Measurements from ENCODE around the gene F12.
A peak's percentile ranks its signal among the peaks of the same experiment; 100 is the strongest.
"Not testable (repeated sequence)": the region's sequence is repeated elsewhere in the genome, so short reads cannot be mapped to it uniquely, and the experiment has no call there.

F12 gene

DNA sequence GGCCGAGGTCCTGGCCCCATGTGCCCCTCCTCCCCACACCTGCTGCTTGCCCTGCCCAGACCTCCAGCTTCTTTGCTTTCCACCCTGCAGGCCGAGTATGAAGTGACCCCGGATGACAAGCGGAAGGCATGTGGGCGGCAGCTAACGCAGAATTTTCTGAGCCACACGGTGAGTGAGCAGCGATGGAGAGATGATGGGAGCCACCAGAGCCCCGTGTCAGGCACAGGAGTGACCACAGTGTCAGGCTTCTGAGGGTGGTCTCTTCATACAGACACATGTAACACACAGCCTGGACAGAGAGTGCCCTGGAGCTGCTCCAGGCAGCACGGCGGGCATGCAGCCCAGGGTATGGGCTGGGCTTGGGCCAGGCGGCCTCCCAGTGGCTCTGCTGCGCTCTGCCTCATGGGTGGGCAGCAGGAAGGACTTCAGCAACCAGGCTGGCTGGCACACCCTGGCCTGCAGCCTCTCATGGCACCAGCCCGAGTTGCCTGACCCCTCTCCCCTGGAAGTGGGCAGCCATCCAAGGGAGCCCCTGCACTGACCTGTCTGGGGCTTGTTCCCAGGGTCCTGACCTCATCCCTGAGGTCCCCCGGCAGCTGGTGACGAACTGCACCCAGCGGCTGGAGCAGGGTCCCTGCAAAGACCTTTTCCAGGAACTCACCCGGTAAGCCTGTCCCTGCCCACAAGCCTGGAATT is 22.9 kb upstream of the F12 start:
- no peak for DNase-seq

DNA sequence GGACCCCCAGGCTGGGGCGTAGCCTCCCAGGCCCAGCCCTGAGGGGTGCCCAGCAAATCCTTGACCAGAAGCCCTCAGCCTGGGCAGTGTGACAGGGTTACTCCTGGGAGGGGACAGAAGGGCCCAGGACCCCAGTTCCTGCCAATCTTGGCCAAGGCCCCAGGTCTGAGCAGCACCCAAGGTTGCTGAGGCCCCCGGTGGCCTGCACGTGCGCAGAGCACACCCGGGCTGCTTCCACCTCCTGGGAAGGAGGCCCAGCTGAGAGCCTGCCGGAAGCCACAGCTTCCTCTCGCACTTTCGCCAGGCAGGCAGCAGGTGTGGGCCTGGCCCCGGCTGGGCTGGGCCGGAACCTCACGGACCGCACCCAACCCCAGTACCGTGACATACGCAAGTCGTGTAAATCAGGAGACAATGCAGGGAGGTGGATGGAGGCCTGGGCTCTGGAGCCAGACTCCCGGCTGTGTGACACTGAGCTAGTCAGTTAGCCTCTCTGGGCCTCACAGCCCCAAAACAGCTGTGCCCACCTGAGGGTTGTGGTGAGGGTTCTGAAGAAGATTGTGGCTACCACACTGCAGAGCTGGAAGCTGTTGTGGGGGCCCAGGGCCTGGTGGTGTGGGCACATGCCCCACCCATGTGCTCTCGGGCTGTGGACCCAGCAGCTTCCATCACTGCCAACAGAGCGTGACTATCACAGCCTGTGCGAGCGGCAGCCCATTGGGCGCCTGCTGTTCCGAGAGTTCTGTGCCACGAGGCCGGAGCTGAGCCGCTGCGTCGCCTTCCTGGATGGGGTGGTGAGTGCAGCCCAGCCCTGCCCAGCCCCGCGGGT is 22.2 kb upstream of the F12 start:
- peak; percentile 83 to 87 for DNase-seq

DNA sequence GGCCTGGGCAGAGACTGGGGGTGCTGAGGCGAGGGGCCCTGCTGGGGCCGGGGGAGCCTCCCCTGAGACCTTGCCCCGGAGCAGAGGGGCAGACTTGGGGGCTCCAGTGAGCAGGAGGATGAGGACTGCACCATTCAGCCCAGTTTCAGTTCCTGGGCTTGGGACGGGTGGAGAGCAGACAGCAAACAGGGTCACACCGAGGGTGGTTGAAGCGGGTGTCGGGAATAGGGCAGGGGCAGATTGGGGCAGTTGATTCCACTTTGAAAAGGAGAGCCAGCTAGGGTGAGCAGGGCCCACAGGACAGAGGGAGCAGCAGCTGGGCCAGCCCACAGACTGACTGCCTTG is 21.6 kb upstream of the F12 start:
- DNase-seq, result no peak

DNA sequence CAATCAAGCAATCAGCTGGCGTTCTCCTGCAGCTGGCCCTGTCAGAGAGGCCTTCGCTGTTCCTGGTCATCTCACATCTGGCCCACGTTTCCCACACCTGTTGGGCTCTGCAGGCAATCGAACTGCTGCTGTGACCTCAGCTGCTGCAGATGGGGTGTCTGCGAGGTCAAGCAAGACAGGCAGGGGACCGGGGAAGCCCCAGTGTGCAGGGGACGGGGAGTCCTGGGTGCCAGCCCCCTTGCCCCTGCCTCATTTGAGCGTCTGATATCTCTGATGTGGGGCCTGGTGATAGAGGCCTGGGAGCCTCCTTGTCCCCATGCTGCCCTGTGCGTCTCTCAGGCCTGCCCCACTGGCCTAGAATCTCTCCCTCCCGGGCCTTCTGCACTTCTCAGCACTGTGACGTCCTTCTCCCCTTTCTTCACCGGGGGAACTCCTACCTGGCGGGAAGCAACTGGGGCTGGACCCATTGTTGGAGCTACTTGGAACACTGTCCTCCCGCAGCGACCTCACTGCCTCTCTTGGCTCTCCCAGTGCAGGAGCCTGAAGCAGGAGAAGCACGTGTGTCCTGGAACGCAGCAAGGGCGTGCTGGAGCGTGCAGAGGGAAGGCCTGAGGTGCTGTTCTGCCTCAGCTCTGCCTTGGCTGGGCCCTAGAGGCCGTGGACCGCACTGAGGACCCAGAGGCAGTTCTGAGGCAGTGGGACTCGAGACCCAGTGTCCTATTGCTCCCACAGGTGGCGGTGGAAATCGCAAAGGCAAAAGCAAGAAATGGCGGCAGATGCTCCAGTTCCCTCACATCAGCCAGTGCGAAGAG is 21.0 kb upstream of the F12 start:
- DNase-seq, result no peak

DNA sequence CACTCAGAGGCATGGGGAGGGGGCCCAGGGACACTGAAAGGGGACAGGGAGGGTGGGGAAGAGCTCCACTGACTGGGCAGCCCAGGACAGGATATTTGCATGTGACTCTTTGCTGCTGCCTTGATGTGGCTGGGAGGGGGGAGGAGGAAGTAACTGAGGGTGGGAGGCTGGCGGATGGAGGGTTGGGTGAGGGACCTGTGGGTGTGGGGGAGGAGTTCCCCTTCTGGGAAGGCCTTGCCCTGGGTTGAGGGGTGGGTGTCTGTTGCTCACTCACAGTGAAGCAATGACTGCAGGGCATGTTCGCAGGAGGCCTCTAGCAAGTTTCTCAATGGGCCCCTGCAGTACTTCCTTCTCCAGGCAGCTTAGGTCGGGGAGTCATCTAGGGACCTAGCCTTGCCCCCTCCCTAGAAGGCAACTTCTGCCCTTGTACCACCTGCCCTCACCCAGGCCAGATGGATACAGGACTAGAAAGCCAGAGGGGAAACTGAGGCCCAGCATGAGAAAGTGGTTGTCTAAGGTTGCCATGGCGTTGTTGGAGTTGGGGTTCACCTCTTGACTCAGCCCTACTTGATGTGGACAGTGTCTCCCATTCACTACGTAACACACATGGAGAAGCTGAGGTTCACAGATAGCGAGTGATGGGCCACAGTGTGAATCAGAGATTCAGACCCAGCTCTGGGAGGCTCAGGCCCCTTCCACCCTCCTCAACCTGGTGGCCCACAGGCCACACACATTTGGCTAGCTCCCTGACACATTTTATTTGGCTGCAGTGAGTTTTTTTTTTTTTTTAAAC is 20.1 kb upstream of the F12 start:
- peak; percentile 87 to 91 for DNase-seq

DNA sequence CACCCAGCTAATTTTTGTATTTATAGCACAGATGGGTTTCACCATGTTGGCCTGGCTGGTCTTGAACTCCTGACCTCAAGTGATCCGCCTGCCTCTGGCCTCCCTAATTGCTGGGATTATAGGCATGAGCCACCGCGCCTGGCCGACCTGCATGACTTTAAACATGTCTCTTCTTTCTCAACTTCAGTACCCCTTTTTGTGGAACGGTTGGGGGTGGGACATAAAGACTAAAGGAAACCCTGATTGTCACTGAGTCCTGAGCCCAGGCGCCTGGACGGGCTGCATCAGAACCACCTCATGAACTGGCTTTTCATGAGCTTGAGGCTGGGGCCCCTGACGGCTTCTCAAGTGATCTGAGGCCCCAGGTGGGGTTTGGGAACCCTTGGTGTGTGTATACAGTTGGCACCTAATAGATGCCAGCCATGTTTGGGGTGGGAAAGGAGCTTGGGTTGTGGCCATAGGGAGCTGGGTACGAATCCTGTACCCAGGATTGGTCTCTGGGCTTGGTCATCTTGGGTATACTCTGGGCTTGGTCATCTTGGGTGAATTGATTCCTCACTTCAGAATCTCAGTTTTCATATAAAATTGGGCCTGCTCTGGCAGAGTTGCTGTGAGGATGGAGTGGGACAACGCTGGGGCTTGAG is 19.3 kb upstream of the F12 start:
- DNase-seq, result no peak

DNA sequence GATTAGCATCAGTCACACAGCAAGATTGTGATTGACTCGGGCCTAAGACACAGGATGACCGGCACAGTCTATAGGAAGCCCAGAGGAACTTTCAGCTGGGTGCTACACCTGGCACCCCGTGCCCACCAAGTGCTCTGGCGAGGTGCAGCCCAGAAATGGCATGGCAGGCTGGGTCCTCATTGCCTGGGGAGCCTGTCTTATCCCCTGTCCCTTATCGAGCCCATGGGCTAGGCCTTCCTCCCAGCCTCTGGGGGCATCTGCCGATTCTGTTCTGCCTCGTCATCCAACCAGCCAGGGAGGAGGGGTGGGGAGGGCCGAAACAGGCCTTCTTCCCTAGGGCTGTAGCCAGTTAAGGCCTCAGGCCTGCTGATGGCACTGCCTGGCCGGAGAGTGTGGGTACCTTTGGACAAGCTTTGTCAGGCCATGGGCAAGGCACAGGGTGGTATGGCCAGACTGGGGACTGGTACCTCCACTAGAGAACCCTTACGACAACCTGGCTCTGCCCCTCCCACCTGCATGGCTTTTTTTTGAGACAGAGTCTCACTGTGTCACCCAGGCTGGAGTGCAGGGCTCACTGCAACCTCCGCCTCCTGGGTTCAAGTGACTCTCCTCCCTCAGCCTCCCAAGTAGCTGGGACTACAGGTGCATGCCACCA is 18.7 kb upstream of the F12 start:
- DNase-seq, result peak in 1 of 2 donors; percentile 52

DNA sequence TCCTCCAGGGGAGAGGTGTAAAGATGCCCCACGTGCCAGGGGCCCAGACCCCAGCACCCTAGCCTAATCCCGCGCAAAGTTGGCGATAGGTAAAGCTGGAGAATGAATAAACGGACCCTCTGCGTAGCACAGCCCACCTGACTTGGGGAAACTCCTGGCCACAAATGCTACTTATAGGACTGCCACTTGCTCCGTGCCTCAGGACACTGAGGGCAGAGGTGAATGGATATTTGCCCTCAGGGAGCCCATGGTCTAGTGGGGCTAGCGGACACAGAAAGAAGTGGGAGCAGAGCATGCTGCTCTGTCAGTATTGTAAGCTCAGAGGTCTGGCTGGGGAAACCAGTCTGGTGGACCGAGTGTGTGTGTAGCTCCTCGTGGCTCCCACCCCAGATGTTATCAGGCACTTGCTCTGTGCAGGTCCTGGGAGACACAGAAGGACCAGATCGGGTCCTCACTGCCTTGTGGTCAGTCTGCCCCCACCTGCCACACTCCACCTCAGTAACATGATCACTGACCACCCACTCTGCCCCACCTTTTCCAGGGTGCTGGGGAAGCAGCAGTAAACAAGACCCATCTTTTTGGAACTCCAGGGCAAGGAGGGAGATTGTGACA is 18.0 kb upstream of the F12 start:
- no peak for DNase-seq

DNA sequence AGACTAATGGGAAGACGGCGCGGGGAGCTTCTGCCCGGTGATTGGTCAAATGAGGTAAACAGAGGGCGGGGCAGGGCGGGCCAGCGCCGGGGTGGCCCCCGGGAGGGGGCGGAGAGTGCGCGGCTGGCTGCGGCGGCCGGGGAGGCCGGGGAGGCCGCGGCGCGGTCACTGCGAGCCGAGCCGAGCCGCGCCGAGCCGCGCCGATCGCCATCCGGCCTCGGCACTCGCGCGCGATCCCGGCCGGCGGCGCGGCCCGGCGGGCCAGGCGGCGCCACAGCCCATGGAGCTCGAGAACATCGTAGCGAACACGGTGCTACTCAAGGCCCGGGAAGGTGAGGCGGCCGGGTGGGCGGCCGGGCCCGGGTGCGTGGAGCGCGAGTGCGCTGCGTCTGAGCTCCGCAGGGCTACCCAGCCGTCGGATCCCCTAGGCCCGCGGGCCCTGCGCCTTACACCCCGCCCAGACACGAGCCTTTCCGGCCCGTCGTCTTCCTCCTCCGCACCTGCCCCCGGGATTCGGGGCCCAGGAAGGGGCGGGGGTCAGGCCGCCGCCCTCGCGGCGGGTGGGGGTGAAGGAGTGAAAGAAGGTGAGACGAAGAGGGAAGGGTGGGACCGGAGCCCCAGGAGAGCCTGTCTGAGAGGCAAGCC is 17.3 kb upstream of the F12 start, which contains the start of gene GRK6:
GRK6 (plus strand) TSS at position 111 of the 645 bp plus-strand sequence; CDS start at position 281, 170 bp downstream.
- DNase-seq, result peak; percentile 77 to 80

DNA sequence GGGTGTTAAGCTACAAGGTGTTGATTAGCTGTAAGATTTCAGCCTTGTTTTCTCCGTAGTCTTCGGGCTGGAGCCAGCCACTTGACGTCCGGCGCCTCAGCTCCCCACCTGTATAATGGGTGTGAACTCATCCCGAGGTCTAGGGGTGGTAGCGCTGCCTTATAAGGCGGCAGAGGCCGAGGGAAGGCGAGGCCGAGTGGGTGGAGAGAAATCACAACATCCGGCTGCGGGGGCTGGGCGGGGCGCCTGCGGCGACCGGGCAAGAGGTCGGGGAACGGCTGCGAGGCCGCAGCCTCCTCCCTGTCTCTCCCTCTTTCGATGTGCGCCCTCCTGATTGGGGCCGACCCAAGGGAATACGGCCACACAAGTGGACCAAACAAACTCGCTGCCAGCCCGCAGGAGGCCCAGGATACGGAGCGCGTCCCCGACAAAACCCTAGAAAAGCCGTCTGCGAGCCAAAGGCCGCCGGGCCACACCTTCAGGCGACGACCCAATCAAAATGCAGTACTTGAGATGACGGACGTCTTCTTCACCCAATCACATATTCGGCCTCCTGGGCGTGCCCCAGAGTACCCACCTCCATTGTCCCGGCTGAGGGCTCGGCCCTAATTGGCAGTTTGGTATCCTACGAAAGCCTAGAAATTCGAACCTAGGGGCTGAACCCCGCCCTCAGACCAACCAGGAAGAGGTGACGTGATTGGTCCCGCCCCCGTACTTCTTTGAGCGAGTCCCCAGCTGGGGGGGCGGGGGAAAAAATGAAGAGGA is 16.6 kb upstream of the F12 start:
- peak; percentile 100 for DNase-seq

DNA sequence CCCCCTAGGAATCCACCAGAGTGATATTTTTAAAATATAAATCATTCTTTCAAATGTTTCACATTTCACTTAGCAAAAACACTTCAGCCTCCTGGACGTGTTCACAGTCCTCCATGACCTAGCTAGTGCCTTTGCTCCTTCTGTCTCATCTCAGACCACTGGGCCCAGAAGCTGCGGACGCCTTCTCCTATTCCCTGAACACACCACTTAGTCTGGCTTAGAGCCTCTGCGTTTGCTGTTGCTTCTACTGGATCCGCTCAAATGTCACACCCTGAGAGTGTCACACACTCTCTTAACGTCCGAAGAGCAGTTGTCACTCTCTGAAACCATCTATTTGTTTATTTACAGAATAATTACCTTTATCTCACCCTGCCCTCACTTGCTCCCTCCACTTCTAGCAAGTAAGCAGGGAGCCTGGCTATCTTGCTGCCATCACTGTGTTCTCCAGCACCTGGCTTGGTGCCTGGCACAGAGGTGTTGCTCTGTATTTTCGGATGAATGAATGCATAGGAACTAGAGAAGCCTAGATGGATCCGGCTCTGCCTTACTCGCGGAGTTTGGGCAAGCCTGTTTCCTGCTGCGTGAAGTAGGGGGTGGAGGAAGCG is 15.9 kb upstream of the F12 start:
- no peak for DNase-seq

DNA sequence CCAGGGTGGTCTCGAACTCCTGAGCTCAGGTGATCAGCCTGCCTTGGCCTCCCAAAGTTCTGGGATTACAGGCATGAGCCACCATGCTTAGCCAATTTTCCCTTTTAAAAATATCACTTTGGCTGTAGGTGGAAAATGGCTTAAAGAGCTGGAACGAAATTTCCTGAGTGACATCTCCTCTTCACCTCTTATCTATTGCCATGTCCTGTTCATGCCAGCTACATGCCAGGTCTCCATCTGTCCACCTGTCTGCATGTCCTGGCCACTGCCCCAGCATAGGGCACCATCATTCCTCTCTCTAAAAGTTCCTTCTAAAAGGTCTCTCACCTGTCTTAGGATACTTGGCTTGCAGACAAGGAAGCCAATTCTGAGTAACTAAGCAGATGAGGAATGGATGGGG is 14.3 kb upstream of the F12 start:
- no peak for DNase-seq

DNA sequence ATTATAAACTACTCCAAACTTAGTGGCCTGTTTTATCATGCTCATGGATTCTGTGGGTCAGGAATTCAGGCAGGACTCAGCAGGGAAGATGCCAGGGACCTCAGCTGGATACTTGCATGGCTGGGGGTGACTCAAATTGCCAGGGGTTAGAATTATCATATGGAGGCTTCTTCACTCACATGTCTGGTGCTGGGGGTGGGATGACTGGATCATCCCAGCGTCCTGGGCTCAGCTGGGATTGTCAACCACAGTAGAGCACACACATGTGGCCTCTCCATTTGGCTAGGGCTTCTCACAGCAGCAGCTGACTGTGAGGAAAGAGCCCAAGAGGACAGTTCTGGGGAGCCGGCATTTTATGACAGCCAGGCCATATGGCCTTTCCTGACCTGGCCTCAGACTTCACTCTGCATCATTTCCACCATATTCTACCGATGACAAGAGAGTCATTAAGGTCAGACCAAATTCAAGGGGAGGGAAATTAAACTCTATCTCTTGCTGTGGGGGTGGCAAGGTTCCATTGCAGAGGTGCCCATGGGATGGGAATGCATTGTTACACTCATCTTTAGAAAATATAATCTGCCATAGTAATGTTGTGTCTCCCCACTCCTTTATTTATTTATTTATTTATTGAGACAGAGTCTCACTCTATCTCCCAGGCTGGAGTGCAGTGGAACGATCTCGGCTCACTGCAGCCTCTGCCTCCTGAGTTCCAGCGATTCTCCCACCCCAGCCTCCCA is 11.9 kb upstream of the F12 start:
- DNase-seq, result no peak

DNA sequence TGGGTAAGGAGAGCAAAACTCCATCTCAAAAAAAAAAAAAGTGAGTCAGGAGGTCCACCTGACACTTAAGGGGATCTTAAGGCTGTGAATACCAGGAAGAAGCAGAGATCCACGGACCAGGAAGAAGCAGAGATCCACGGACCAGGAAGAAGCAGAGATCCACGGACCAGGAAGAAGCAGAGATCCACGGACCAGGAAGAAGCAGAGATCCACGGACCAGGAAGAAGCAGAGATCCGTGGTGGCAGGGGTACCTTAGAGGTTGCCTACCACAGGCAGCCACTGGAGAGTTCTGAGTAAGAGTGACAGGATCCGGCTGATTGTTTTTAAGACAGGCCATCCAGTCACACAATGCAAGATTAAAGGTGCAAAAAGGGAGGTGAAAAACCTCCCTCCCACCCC is 11.1 kb upstream of the F12 start:
- not testable (repeated sequence) for DNase-seq

DNA sequence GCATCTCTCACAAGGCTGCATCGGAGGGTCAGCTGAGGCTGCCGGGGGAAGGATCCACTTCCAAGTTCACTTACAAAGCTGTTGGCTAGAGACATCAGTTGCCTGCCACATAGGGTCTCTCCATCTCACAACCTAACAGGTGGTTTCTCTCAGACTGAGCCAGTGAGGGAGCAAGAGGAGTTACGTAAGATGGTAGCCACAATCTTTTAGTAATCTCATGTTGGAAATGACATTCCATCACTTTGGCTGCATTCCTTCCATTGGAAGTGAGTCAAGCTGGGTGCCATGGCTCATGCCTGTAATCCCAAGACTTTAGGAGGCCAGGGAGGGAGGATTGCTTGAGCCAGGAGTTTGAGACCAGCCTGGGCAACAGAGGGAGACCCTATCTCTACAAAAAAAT is 9.7 kb upstream of the F12 start:
- DNase-seq, result no peak

DNA sequence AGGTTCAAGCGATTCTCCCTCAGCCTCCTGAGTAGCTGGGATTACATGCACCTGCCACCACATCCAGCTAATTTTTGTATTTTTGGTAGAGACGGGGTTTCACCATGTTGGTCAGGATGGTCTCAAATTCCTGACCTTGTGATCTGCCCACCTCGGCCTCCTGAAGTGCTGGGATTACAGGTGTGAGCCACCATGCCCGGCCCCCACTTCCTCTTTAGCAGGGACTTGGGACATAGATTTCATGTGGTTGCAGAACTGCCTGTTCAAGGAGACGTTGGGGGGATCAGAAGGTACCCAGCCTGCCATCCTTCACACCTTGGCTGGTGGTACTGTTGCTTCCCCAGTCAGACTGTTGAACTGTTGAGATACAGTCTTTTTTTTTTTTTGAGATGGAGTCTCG is 7.7 kb upstream of the F12 start:
- DNase-seq, result not testable (repeated sequence)

DNA sequence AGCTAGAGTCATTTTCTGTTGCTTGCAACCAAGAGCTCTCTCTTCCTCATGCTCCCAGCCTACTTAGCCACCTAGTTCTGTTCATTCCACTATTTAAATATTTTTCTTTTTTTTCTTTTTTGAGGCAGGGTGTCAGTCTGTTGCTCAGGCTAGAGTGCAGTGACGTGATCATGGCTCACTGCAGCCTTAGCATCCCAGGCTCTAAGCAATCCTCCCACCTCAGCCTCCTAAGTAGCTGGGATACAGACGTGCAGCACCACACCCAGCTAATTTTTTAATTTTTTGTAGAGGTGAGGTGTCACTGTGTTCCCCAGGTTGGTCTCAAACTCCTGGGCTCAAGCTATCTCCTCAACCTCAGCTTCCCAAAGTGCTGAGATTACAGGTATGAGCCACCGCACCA is 5.1 kb upstream of the F12 start:
- DNase-seq, result no peak

DNA sequence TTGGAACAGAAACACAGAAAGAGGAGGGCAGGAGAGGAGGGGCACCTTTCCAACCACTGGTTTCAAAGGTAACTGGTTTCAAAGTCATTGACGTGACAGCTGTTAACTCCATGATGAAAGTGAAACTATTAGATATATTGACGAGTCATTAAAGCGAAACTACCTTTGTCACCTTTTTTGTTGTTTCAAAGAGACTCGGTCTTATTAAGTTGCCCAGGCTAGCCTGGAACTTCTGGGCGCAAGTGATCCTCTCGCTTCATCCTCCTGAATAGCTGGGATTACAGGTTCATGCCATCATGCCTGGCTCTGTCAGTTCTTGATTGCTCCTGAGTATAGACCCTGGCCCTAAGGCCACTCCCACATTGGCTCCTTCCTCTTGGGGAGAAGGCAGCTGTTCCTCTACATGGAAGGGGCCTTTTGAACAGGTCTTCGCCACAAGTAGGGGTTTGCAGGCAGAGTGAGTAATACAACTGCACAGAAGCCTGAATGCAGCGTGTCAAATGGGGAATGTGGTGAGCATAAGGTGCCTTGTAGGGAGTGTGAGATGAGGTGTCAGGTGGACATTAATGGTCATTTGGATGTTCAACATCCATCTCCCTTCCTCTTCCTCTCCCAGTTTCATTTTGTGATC is 3.4 kb upstream of the F12 start:
- peak in 1 of 2 donors; percentile 72 for DNase-seq
